Activated CD4-positive, alpha-beta T cell treated with anti-CD3 and anti-CD28 coated beads, Interleukin-2, Interleukin-6, amounts not matched to agents 100 ng/mL and 50 ng/mL, durations not matched to agents 16 hours and 8 hours (primary cell): ENCODE data around the gene LRP1B.

Experiments
- DNase-seq: peaks from one replicate; pipeline ENCODE4 v3.0.0-alpha.2; 2020

The LRP1B gene

DNA sequence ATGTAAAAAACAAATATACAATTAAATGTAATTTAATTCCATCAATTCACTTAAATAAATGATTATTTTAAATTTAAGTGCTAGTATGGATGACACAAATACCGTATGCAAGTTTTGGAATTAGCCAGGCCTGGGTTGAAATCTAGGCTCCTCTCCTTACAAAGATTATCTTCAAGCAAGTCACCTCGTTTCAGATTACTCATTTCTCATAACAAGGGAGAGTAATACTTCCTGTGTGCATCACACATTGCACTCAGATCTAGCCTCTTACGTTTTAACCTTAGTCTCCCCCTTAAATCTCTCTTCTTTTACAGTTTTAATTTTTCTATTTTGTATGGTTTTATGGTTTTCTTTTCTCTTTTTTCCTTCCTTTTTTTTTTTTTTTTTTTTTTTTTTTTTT, 1874.7 kb downstream of the LRP1B start:
- DNase-seq: peak; percentile 13

DNA sequence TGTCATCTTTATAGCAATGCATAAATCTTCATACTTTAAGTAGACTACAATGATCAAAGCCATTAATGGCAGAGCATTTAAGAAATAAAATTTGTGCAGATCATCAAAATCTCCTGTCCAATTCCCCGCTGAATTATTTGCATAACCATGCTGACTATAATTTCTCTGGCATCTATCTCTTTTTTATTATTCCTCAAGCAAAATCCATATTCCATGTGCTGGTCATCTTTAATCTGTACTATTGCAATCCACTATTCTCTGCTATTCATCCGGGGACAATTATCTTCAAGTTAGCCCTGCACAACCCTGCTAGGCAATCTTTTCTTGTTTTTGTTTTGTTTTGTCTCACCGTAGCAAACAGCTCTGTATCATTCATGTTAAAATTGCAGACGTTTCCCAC, 1881.0 kb downstream of the LRP1B start:
- no peak for DNase-seq

DNA sequence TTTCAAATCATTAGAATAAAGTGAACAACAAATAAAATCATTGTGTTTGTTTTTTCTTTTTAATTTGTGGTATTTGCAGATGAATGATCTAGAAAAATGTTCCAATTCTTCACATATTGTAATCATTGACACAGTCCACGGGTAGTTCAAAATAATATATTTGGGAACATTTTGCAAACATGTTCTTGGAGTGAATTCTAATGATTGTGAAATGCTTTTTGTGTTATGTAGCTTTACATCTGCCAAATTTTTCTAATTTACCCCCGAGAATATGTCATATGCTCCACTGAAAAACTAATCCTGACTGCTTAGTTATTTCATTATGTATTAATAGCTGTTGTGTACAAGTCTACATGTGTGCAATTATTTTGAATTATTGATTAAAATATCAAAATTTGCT, 1882.2 kb downstream of the LRP1B start:
- no peak for DNase-seq

GRCh38 chr2:140247451-140248195, 1883.2 kb downstream of the LRP1B start:
- no peak for DNase-seq

DNA sequence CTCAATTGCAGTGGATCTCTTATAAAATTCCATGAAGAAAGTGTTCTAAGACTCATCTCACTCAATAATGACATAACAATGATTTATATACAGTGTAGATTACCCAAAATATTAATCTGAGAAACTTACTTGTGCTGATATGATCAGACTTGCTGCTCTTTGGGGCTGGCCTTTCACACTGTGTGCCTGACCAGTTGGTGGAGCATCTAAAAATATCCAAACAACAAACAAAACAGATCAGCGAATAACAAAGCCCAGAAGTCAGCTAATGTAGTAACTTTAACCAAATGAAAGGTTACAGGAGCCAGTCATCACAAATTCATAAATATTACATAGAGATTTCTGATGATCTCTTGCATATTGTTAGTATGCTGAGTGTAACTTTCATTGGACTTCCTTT, 1883.9 kb downstream of the LRP1B start:
- no peak for DNase-seq

- no peak for DNase-seq
Measured at GRCh38 chr2:140246058-140246457, 1884.8 kb downstream of the LRP1B start.

- DNase-seq: no peak
Measured at GRCh38 chr2:140242889-140243288, 1887.9 kb downstream of the LRP1B start.

DNA sequence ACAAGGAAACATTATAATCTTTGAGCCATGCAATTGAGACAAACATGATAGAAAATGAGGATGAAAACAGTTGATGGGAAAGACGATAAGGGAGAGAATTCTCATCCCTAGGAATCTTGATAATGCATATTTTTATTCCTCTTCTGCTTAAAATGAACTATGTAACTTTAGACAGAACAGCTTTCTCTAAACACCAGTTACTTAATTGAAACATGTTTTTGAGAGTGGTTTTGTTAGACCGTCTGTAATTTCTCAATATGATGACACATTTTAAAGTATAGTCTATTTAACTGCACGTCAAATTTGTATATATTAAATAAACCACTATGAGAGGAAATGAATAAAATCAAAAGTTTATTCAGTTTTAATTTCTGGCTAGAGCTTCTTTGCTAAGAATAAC, 1896.7 kb downstream of the LRP1B start:
- no peak for DNase-seq

GRCh38 chr2:140210963-140211362, 1919.9 kb downstream of the LRP1B start:
- DNase-seq: no peak

- no peak for DNase-seq
Measured at GRCh38 chr2:140205093-140205492, 1925.7 kb downstream of the LRP1B start.

- DNase-seq: no peak
Measured at GRCh38 chr2:140203347-140203746, 1927.5 kb downstream of the LRP1B start.

GRCh38 chr2:140201572-140201971, 1929.2 kb downstream of the LRP1B start:
- DNase-seq: no peak

- DNase-seq: no peak
Measured at GRCh38 chr2:140200764-140201163, 1930.1 kb downstream of the LRP1B start.

- no peak for DNase-seq
Measured at GRCh38 chr2:140200307-140200706, 1930.5 kb downstream of the LRP1B start.

GRCh38 chr2:140199312-140199711, 1931.5 kb downstream of the LRP1B start:
- no peak for DNase-seq

- no peak for DNase-seq
Measured at GRCh38 chr2:140187086-140187485, 1943.7 kb downstream of the LRP1B start.

- DNase-seq: no peak
Measured at GRCh38 chr2:140186313-140186712, 1944.5 kb downstream of the LRP1B start.

DNA sequence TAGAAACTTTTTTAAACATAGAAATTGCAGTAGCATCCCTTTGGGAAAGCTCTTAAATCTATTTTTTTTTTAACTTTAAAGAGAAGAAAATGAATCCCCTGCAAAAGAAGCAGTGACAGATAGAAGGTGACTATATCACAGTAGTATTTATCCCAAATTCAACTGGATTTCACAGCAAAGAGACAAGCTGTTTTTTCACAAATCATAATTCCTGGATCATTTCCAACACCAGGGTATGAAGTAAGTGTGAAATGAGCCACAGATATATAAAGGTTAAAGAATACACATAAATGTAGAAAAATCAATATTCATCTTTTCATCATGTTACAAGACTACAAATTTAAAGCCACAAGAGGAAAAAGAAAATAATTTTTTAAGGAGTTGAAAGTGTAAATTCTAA, 1945.7 kb downstream of the LRP1B start:
- DNase-seq: no peak

- DNase-seq: no peak
Measured at GRCh38 chr2:140183056-140183765, 1947.6 kb downstream of the LRP1B start.
